ENCODE measurements around the gene GRIP2.

- TF ChIP-seq CTCF (IDR thresholded peaks at IDR 0.05; ENCODE audit: low read length) (no peak), EZH2 (optimal IDR thresholded peaks at IDR 0.05; ENCODE audit: low read depth, low read length) (no peak)
These were observed 51.7 kb downstream of the GRIP2 start for GRCh38 chr3:14488286-14489041.
